OCI-LY1 (cell line): Measurements from ENCODE around the gene XPO5.

Experiments
- EZH2 ChIP-seq: fragments of 200-600 bp; sonication (generic), shearing (Covaris generic); IDR thresholded peaks from 2 replicates; pipeline ENCODE4 v1.8.0; 2017; ENCODE audit warnings: borderline replicate concordance, mixed run types, mild to moderate bottlenecking, antibody characterized with exemption, low read length, moderate library complexity, mixed read lengths
- TF ChIP-seq, protein P1 (sequence below): fragments of 200-600 bp; sonication (generic), shearing (Covaris generic); IDR thresholded peaks from 2 replicates; pipeline ENCODE4 v1.5.1; 2017; ENCODE audit warnings: mild to moderate bottlenecking, antibody characterized with exemption, low read length, moderate library complexity, mixed read lengths

DNA sequence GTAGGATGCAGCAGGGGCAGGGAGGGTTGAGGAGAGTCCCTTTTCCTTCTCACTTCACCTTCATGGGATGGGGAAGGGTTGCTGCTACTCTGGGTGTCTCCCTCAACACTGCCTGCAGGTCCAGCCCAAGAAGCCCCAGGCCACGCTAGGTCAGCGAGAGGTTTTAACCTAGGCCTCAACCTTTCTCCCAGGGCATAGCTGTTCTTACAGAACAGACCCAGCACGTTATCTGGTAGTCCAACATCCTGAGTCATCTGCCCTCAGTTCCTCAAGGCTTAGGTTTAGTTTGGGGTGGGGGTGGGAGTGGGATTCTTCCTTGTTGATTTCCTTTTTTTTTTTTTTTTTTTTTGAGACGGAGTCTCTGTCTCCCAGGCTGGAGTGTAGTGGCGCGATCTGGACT is 81.5 kb downstream of the XPO5 start:
- TF ChIP-seq, protein P1, sequence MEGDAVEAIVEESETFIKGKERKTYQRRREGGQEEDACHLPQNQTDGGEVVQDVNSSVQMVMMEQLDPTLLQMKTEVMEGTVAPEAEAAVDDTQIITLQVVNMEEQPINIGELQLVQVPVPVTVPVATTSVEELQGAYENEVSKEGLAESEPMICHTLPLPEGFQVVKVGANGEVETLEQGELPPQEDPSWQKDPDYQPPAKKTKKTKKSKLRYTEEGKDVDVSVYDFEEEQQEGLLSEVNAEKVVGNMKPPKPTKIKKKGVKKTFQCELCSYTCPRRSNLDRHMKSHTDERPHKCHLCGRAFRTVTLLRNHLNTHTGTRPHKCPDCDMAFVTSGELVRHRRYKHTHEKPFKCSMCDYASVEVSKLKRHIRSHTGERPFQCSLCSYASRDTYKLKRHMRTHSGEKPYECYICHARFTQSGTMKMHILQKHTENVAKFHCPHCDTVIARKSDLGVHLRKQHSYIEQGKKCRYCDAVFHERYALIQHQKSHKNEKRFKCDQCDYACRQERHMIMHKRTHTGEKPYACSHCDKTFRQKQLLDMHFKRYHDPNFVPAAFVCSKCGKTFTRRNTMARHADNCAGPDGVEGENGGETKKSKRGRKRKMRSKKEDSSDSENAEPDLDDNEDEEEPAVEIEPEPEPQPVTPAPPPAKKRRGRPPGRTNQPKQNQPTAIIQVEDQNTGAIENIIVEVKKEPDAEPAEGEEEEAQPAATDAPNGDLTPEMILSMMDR = no peak
- no peak for TF ChIP-seq EZH2
